Esophagus muscularis mucosa (tissue), 3 donors: ENCODE results near the gene OAT.

Experiments
- POLR2A ChIP-seq: fragments of 450-650 bp; IDR thresholded peaks from one replicate; pipeline ENCODE4 v1.6.1; 2017; ENCODE audit warnings: antibody characterized with exemption, moderate library complexity, mild to moderate bottlenecking, low read depth
- POLR2AphosphoS5 ChIP-seq, 2 donors: sonication (generic); formaldehyde crosslinking; IDR thresholded peaks; one replicate each; pipeline ENCODE4 v1.6.1; 2017; ENCODE audit warnings: antibody characterized with exemption in 2 of 2
- TF ChIP-seq, protein P1 (sequence below), 3 experiments: fragments of 200-600 bp in 2 of 3; fragments of 450-650 bp in 1 of 3; sonication (generic) in 2 of 3; IDR thresholded peaks; one replicate each; pipeline ENCODE4 v1.5.1; 2017 to 2019; ENCODE audit warnings: antibody characterized with exemption in 3 of 3, mild to moderate bottlenecking in 2 of 3, moderate library complexity in 1 of 3

DNA sequence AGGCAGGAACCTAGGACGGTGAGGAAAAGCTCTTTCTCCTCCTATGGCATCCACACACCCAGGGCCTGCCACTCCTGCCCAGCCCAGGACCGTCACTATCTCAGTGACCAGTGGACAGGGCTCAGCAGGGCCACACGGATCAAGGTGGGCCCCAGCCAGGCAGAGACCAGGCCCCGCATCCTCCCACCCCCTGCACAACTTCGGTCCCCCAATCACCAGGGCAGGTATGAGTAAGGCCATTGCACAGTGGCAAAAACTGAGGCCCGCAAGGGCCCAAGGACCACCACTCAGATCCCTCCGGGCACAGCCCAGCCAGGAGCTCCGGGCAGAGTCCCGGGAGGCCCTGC, 30.3 kb downstream of the OAT start:
- TF ChIP-seq POLR2A (no peak), POLR2AphosphoS5 (IDR thresholded peaks at IDR 0.05) (no peak)
- TF ChIP-seq, protein P1, sequence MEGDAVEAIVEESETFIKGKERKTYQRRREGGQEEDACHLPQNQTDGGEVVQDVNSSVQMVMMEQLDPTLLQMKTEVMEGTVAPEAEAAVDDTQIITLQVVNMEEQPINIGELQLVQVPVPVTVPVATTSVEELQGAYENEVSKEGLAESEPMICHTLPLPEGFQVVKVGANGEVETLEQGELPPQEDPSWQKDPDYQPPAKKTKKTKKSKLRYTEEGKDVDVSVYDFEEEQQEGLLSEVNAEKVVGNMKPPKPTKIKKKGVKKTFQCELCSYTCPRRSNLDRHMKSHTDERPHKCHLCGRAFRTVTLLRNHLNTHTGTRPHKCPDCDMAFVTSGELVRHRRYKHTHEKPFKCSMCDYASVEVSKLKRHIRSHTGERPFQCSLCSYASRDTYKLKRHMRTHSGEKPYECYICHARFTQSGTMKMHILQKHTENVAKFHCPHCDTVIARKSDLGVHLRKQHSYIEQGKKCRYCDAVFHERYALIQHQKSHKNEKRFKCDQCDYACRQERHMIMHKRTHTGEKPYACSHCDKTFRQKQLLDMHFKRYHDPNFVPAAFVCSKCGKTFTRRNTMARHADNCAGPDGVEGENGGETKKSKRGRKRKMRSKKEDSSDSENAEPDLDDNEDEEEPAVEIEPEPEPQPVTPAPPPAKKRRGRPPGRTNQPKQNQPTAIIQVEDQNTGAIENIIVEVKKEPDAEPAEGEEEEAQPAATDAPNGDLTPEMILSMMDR (IDR thresholded peaks at IDR 0.05), result no peak
